Bone marrow (tissue), 2 donors: ENCODE results near the gene UMAD1.
"Not testable (repeated sequence)": the region's sequence is repeated elsewhere in the genome, so short reads cannot be mapped to it uniquely, and the experiment has no call there.

ENCODE experiments used
- DNase-seq, 2 donors: peaks; one replicate each; lab custom pipeline; 2025; lab: John Stamatoyannopoulos, UW

Gene UMAD1

DNA sequence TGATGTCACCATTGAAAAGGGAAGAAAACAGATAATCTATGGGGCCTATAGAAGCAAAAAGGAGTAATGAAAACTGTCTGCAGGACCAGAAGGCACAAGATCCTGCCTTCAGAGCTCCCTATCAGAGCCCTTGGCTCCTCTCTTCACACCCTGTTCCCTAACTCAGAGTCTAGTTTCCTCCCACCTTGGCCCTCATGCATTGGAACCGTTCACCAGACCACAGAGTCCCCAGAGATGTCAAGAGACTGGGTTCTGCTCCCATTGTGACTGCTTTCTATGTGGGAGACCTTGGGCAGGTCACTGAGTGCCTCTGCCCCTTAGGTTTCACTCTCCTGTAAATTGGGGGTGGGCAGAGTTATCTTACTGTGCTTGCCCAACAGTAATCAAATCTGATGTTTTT lies 158.0 kb downstream of the UMAD1 start:
- DNase-seq: no peak

DNA sequence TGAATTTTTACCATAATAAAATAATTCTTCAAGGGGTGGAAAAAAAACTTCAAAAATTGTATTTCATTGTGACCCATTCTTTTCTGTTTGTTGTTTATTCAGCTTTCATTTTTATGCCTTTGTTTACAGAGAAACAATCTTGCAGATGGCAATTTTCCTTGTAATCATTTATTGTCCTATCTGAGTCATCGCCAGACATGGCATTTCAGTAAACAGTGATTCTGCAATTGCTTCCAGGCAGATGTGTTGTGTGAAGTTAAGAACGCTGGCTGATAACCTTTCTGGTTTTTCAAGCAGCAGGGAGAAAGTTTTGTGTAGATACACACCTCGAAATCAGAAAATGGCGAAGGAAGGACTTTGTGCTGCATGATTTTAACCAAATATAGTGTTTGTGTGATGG lies 158.6 kb downstream of the UMAD1 start:
- no peak for DNase-seq

DNA sequence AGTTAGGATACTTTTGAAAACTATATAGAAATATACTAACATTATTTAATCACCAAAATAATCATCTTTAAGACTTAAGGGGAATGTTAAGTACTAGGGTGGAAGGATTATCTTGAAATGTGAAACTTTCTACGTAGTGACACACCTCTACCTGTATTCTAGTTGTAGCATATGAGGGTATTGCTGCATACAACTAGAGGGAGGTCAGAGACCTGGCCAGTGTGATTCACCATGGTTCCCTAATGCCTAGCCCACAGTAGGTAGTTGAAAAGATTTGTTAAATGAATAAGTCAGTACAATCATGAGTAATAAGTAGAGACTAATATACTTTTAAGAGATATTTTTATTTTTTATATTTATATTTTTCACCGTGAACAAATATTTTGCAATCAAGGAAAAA lies 162.0 kb downstream of the UMAD1 start:
- no peak for DNase-seq

DNA sequence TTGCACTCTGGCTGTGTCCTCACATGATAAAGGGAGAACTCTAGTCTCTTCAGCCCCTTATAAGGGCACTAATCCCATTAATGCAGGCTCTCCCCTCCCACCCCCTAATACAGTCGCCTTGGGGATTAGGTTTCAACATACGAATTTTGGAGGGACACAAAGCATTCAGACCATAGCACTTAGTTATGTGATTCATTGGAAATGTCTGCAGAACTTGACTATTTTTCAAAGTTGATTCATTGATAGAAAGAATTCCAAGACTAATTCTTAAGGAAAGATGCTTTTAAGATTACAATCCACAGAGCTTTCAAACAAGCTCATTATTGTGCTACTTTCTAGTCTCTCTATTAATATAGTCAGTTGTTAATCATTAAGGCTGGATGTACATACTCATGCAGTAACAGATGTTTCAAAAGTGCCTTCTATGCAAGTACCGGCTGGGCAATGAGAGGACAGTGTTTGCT lies 163.2 kb downstream of the UMAD1 start:
- DNase-seq: no peak

GRCh38 chr7:7804822-7805221 lies 164.3 kb downstream of the UMAD1 start:
- DNase-seq: not testable (repeated sequence)

- no peak for DNase-seq
Observed at GRCh38 chr7:7805511-7806153, 165.1 kb downstream of the UMAD1 start.

DNA sequence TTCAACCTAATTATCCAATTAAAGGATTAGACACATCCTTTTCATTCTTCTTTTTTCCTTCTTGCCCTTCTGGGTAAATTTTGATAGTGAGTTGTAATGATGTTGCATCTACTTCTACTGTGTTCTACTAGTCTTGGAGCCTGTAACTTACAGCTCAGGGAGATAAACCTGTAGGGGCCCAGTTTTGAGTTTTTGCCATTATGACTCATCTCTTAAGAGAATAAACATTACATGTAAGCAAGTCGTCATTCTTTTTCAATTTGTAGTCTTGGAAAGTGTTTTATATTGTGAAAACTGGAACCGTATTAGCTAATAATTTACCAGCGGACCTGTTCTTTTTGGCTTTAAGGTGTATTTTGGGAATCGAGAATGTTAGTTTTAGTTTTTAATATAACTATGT lies 167.6 kb downstream of the UMAD1 start:
- DNase-seq: no peak

- DNase-seq: no peak
Observed at GRCh38 chr7:7808626-7809025, 168.1 kb downstream of the UMAD1 start.

DNA sequence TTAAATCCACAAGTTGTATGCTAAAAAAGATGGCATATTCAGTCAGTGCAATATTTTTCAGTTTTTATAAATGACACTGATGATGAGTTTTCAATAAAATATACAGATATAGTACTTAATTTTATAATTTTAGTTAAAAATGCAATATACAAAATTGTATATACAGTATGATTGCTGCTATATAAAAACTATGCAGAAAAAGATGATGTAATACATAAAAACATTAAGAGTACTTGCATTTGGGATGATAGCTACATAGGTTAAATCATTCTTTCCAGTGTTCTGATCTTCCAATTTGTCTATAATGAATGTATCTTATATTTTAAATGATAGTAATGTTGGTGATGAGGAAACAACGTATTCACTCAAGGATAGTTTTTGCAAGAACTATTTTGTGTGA lies 169.8 kb downstream of the UMAD1 start:
- no peak for DNase-seq

- DNase-seq: no peak
Observed at GRCh38 chr7:7810826-7811225, 170.3 kb downstream of the UMAD1 start.

DNA sequence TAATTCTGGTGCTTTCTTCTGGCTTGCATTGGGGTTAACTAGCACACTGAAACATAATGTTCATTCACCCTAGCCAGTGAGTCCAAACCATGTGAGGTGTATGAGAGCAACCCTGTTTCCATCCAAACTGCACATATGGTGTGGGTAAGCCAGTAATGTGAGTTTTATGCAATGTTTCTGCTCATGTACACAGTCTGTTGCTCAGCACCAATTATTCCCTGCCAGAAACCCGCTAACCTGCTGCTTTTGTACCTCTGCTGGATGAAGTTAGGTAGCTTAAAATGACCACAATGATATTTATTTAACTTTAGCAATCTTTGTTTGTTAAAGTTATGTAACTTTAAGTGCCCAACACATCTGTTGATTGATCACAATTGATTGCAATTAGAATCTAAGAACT lies 171.6 kb downstream of the UMAD1 start:
- DNase-seq: no peak

- DNase-seq: no peak
Observed at GRCh38 chr7:7815395-7815794, 174.8 kb downstream of the UMAD1 start.

- DNase-seq: peak in 1 of 2 donors; percentile 49
Observed at GRCh38 chr7:7816084-7816483, 175.5 kb downstream of the UMAD1 start.

DNA sequence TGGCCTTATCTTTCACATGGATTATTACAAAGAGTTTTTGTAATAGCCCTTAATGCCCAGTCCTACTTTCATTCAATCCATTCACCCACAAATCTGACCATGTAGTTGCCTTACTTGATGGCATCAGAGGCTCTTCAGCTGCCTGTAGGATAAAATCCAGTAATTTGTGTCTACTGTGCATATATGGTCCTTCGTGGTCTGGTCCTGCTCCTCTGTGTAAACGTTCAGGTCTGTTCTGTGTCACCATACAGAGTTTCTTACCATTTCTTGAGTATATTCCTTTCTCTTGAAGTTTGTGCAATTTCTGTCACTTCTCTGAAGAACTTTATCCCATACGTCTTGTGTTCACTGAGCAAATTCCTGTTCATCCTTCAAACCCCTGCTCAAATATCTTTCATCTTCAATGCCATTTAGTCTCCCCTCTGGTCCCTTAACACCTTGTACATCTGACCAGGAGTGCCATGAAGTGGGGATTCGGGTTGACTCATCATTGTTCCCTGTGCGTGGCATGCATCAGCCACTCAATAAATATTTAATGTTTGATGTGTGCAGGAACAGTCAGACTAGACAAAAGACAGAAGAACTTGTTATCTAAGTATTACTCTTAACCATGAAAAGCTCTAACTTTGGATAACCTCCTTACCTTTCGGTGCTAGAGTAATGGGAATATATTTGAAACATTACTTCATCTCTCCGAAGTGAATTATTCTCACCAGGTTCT lies 176.4 kb downstream of the UMAD1 start:
- no peak for DNase-seq

GRCh38 chr7:7817748-7818147 lies 177.2 kb downstream of the UMAD1 start:
- DNase-seq: no peak

- not testable (repeated sequence) for DNase-seq
Observed at GRCh38 chr7:7818179-7818578, 177.6 kb downstream of the UMAD1 start.

- no peak for DNase-seq
Observed at GRCh38 chr7:7819442-7820247, 179.1 kb downstream of the UMAD1 start.

- no peak for DNase-seq
Observed at GRCh38 chr7:7820409-7820808, 179.9 kb downstream of the UMAD1 start.

- DNase-seq: peak in 1 of 2 donors; percentile 20
Observed at GRCh38 chr7:7820939-7821338, 180.4 kb downstream of the UMAD1 start.

DNA sequence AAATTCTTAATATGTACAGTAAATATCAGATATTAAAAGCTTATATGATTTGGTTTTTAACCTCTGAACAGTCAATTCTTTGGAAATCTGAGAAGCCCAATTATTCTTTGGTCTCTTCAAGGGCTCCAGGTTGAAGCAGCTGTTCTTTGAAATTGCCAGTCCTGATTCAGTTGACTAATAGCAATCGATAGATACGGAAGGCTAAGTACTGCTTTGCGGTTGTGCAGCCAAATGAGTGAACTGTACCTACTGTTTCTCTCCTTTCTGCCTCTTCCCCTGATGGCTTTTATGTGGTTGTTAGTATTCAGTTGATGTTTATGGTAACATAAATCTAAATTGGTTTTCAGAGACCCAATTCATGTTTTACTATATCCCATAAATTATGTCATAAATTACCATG lies 181.0 kb downstream of the UMAD1 start:
- no peak for DNase-seq

GRCh38 chr7:7825294-7825693 lies 184.7 kb downstream of the UMAD1 start:
- DNase-seq: not testable (repeated sequence)

DNA sequence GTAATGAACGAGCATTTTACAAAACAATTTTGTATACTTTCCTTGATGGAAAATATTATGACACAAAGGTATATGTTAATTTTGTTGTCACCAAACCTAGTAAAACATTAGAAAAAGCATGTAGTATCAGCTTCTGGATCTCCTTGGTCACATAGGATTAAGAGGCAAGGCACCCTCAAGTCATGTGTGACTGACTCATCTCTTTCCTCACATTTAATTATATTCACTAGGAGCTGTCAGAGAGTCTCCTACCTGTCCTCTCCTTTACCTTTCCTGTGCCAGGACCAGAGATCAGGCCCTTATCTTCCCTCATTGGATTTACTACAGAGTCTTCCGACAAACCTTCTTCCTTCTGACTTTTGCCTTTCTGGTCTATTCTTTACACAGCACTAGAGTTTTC lies 189.1 kb downstream of the UMAD1 start:
- DNase-seq: no peak
